HG03439 (cell line): Measurements from ENCODE around the gene NPTXR.

Experiments
- ATAC-seq: cut with Tn5 transposase; IDR thresholded peaks from one replicate; pipeline ENCODE4 v1.9.1; 2021; ENCODE audit warnings: mild to moderate bottlenecking, moderate library complexity; ENCODE audit not compliant: unreplicated experiment

The NPTXR gene

GRCh38 chr22:38843657-38844314, at the start of gene NPTXR:
NPTXR (minus strand) TSS chr22:38844028.
- ATAC-seq: no peak

- no peak for ATAC-seq
Measured at GRCh38 chr22:38891256-38891655, 47.4 kb upstream of the NPTXR start.

- ATAC-seq: no peak
Measured at GRCh38 chr22:38890377-38890776, 46.5 kb upstream of the NPTXR start.

GRCh38 chr22:38886333-38886732, 42.5 kb upstream of the NPTXR start:
- ATAC-seq: no peak

- no peak for ATAC-seq
Measured at GRCh38 chr22:38882972-38883622, 39.3 kb upstream of the NPTXR start.

GRCh38 chr22:38881997-38882879, 38.4 kb upstream of the NPTXR start:
- no peak for ATAC-seq

GRCh38 chr22:38881464-38881871, 37.6 kb upstream of the NPTXR start:
- no peak for ATAC-seq

GRCh38 chr22:38879961-38880360, 36.1 kb upstream of the NPTXR start:
- ATAC-seq: no peak

GRCh38 chr22:38879108-38879729, 35.4 kb upstream of the NPTXR start:
- no peak for ATAC-seq

GRCh38 chr22:38878001-38878400, 34.2 kb upstream of the NPTXR start:
- no peak for ATAC-seq

GRCh38 chr22:38874529-38875222, 30.8 kb upstream of the NPTXR start:
- ATAC-seq: no peak

GRCh38 chr22:38873469-38874411, 29.9 kb upstream of the NPTXR start:
- ATAC-seq: no peak

- no peak for ATAC-seq
Measured at GRCh38 chr22:38872831-38873248, 29.0 kb upstream of the NPTXR start.

- peak; percentile 54 for ATAC-seq
Measured at GRCh38 chr22:38872172-38872830, 28.5 kb upstream of the NPTXR start, which contains the start of gene CBX6. CBX6 (minus strand) TSS chr22:38872216; CDS start chr22:38872190, 26 bp downstream.

GRCh38 chr22:38871360-38872171, 27.7 kb upstream of the NPTXR start:
- peak; percentile 23 for ATAC-seq

GRCh38 chr22:38870791-38871359, 27.0 kb upstream of the NPTXR start:
- ATAC-seq: no peak

GRCh38 chr22:38870312-38870741, 26.5 kb upstream of the NPTXR start:
- ATAC-seq: no peak

- ATAC-seq: no peak
Measured at GRCh38 chr22:38869663-38870062, 25.8 kb upstream of the NPTXR start.
